Coronary artery (tissue), 2 donors: Measurements from ENCODE around the gene OR2M5.

Experiments
- DNase-seq: peaks from one replicate; pipeline ENCODE4 v3.0.0-alpha.2; 2017; ENCODE audit warnings: low spot score
- H3K27ac ChIP-seq, 2 donors: fragments of 200-600 bp; sonication (generic); one replicate each; pipeline ENCODE4 v1.5.1; 2016 to 2019
- H3K4me3 ChIP-seq: fragments of 200-600 bp; sonication (generic); 2 replicates; pipeline ENCODE4 v1.5.1; 2016; ENCODE audit warnings: mild to moderate bottlenecking, moderate library complexity
- CTCF ChIP-seq: fragments of 200-600 bp; sonication (generic); IDR thresholded peaks from one replicate; pipeline ENCODE4 v1.5.1; 2019; ENCODE audit warnings: antibody characterized with exemption

Gene OR2M5

GRCh38 chr1:248165186-248165585 is 20.2 kb downstream of the OR2M5 start:
- TF ChIP-seq CTCF: no peak
- no peak overlapping the region for H3K4me3 ChIP-seq
- DNase-seq: no peak
- no peak overlapping the region for H3K27ac ChIP-seq

- H3K27ac ChIP-seq: no peak within 1 kb of the TSS
These were observed 29.6 kb downstream of the OR2M5 start, which contains the start of gene OR2M2 for GRCh38 chr1:248174521-248174920. OR2M2 (plus strand) TSS chr1:248174821; CDS start chr1:248179986, 5,165 bp downstream.

GRCh38 chr1:248183996-248184395 is 39.0 kb downstream of the OR2M5 start:
- DNase-seq: no peak
- no peak overlapping the region for H3K27ac ChIP-seq
- H3K4me3 ChIP-seq: no peak overlapping the region
- TF ChIP-seq CTCF: no peak

More at GRCh38 chr1:248174521-248174920, 29.6 kb downstream of the OR2M5 start, which contains the start of gene OR2M2:
- no peak for TF ChIP-seq CTCF
- H3K4me3 ChIP-seq: no peak within 1 kb of the TSS
- DNase-seq: no peak

GRCh38 chr1:248187363-248187762 is 42.4 kb downstream of the OR2M5 start:
- TF ChIP-seq CTCF: no peak
- no peak for DNase-seq
- H3K27ac ChIP-seq: no peak overlapping the region
- no peak overlapping the region for H3K4me3 ChIP-seq

- DNase-seq: no peak
- no peak for TF ChIP-seq CTCF
These were observed 44.1 kb downstream of the OR2M5 start for GRCh38 chr1:248189026-248189425.

GRCh38 chr1:248194117-248194516 is 49.2 kb downstream of the OR2M5 start:
- no peak for DNase-seq
- H3K27ac ChIP-seq: no peak overlapping the region
- no peak for TF ChIP-seq CTCF
- no peak overlapping the region for H3K4me3 ChIP-seq

More at GRCh38 chr1:248189026-248189425, 44.1 kb downstream of the OR2M5 start:
- Histone ChIP-seq H3K4me3 (no peak overlapping the region), H3K27ac (no peak overlapping the region)
